Thyroid gland (tissue), 4 donors: ENCODE results near the gene APMAP.

ENCODE experiments used
- POLR2A ChIP-seq, 2 donors: fragments of 450-650 bp; IDR thresholded peaks; one replicate each; pipeline ENCODE4 v1.6.1; 2017; ENCODE audit warnings: antibody characterized with exemption in 2 of 2, mild to moderate bottlenecking in 2 of 2, moderate library complexity in 1 of 2
- TF ChIP-seq, protein P1 (sequence below), 6 experiments: fragments of 200-600 bp in 3 of 6; fragments of 450-650 bp in 3 of 6; sonication (generic) in 3 of 6; IDR thresholded peaks; one replicate each; pipeline ENCODE4 v1.5.1; 2016 to 2019; ENCODE audit warnings: antibody characterized with exemption in 6 of 6, mild to moderate bottlenecking in 2 of 6, inconsistent platforms in 1 of 6, moderate library complexity in 1 of 6

DNA sequence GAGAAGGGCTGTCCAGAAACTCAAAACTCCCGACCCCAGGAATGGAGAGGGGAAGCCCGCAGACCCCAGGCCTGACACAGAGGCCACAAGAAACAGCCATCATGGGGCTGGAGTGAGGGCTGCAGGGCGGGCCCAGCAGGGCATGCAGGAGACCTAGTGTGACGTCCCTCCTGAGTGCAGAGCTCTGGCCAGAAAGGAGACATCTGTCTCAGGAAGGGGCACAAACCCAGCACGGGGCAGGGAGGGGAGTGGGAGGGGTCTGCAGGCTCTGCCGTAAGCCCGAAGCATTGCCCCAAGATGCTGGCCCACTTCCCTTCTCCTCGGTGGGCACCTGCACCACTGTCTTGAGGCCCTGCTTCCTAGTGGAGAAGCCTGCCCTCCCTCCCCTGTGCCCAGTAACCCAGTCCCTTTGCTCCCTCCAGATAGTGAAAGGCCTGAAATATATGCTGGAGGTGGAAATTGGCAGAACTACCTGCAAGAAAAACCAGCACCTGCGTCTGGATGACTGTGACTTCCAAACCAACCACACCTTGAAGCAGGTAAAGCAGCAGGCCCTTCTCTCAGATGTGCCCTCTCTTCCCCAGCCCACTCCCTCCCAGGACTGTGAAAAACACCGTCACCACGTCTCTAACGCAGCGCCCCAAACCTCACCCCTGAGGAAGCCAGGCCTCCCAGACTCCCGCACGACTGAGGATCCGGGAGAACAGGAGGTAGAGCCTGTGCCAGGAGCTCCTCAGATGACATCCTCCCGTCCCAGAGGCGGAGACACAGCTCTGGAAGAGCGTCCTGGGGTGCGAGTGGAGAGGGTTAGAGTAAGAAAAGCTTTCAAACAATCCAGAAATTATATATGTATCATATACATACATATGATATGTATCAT is 33.8 kb downstream of the APMAP start:
- TF ChIP-seq, protein P1, sequence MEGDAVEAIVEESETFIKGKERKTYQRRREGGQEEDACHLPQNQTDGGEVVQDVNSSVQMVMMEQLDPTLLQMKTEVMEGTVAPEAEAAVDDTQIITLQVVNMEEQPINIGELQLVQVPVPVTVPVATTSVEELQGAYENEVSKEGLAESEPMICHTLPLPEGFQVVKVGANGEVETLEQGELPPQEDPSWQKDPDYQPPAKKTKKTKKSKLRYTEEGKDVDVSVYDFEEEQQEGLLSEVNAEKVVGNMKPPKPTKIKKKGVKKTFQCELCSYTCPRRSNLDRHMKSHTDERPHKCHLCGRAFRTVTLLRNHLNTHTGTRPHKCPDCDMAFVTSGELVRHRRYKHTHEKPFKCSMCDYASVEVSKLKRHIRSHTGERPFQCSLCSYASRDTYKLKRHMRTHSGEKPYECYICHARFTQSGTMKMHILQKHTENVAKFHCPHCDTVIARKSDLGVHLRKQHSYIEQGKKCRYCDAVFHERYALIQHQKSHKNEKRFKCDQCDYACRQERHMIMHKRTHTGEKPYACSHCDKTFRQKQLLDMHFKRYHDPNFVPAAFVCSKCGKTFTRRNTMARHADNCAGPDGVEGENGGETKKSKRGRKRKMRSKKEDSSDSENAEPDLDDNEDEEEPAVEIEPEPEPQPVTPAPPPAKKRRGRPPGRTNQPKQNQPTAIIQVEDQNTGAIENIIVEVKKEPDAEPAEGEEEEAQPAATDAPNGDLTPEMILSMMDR (IDR thresholded peaks at IDR 0.05) = no peak
- TF ChIP-seq POLR2A (IDR thresholded peaks at IDR 0.05) = no peak
